ENCODE results near the gene FAM117B. TPM values are rescaled to one million over a fixed set of nuclear protein-coding genes. Genes with fewer than 3 reads are reported as not detected.

Gene FAM117B
- total RNA-seq, 1 donor = 1.7 TPM

DNA sequence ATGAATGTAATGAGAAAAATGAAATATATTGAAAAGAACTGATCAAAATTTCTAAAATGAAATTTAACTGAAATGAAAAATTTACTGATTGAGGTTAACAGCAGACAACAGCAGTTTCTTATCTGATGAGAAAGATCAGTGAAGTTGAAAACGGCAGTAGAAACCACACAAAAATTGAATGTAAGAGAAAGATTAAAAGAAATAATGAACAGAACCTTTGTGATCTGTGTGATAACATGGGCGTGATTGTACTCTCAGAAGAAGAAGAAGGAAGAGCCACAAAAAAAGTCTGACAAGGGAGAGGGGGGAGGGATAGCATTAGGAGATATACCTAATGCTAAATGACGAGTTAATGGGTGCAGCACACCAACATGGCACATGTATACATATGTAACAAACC, 45.2 kb downstream of the FAM117B start:
- no peak overlapping the region for H3K4me3 ChIP-seq (ENCODE audit: low read depth, low read length)
- TF ChIP-seq CTCF (IDR thresholded peaks at IDR 0.05; ENCODE audit: insufficient read depth, low read depth, low read length) = no peak
- DNase-seq (ENCODE audit: low read depth) = no peak

DNA sequence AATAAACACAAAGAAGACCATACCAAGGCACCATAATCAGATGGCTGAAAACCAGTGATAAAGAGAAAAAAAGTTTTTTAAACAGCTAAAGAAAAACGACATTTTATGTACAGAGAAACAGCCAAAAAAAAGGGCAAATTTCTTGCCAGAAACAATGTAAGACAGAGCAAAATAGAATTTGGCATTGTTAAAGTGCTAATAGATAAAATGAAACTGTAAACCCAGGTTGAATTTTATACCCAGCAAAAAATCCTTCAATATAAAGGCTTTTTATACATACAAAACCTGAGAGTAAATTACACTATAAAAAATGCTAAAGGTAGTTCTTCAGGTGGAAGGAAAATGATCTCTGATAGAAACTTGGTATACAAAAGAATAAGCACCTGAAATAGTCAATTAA, 45.7 kb downstream of the FAM117B start:
- TF ChIP-seq CTCF (IDR thresholded peaks at IDR 0.05; ENCODE audit: insufficient read depth, low read depth, low read length) = no peak
- no peak for DNase-seq (ENCODE audit: low read depth)
- H3K4me3 ChIP-seq (ENCODE audit: low read depth, low read length) = no peak overlapping the region

GRCh38 chr2:202681688-202682205, 47.0 kb downstream of the FAM117B start:
- no peak for DNase-seq (ENCODE audit: low read depth)
- TF ChIP-seq CTCF (IDR thresholded peaks at IDR 0.05; ENCODE audit: insufficient read depth, low read depth, low read length) = no peak
- H3K4me3 ChIP-seq (ENCODE audit: low read depth, low read length) = no peak overlapping the region

DNA sequence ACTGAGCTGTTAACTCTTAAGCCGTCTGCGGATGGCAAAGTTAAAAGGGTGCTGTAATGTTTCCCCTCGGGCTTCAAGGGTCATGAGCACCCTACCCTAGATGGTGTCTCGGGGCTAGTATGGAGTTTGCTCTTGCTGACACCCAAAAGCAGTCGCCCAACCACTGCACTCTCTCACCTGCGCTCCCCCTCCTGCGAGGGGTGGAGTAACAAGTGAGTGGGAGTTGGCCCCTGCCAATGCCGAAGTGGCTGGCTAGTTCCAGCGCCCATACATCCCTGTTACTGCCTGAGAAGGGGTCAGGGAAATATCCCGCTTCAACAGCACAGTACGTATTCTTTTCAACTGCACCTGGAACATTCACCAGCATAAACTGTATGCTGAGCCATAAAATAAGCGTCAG, 47.5 kb downstream of the FAM117B start:
- TF ChIP-seq CTCF (IDR thresholded peaks at IDR 0.05; ENCODE audit: insufficient read depth, low read depth, low read length) = no peak

GRCh38 chr2:202687276-202687675, 52.5 kb downstream of the FAM117B start:
- no peak overlapping the region for H3K4me3 ChIP-seq (ENCODE audit: low read depth, low read length)
- DNase-seq (ENCODE audit: low read depth) = no peak
- no peak for TF ChIP-seq CTCF (IDR thresholded peaks at IDR 0.05; ENCODE audit: insufficient read depth, low read depth, low read length)

More for the DNA sequence above, 47.5 kb downstream of the FAM117B start:
- no peak overlapping the region for H3K4me3 ChIP-seq (ENCODE audit: low read depth, low read length)
- DNase-seq (ENCODE audit: low read depth) = no peak

DNA sequence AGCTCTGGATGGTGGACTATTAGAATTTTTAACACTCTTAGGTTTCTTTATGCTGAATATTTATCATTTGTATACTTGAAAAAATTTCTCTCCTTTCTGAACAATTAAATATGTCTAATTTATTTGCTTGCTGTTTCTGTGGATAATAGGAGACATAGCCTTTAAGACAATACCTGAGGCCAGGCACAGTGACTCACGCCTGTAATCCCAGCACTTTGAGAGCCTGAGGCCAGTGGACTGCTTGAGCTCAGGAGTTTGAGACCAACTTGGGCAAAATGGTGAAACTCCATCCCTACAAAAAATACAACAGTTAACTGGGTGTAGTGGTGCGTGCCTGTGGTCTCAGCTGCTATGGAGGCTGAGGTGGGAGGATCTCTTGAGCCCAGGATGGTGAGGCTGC, 54.7 kb downstream of the FAM117B start:
- H3K4me3 ChIP-seq (ENCODE audit: low read depth, low read length) = no peak overlapping the region
- no peak for DNase-seq (ENCODE audit: low read depth)
- TF ChIP-seq CTCF (IDR thresholded peaks at IDR 0.05; ENCODE audit: insufficient read depth, low read depth, low read length) = no peak

GRCh38 chr2:202689898-202690297, 55.1 kb downstream of the FAM117B start:
- no peak for TF ChIP-seq CTCF (IDR thresholded peaks at IDR 0.05; ENCODE audit: insufficient read depth, low read depth, low read length)
- DNase-seq (ENCODE audit: low read depth) = no peak
- no peak overlapping the region for H3K4me3 ChIP-seq (ENCODE audit: low read depth, low read length)
